Right atrium auricular region (tissue), 2 donors: Measurements from ENCODE around the gene COL20A1. TPM values are rescaled to one million over a fixed set of nuclear protein-coding genes. Genes with fewer than 3 reads are reported as not detected.

Experiments
- DNase-seq: peaks from one replicate; pipeline ENCODE4 v3.0.0-alpha.2; 2019; ENCODE audit warnings: low spot score
- H3K27ac ChIP-seq, 2 donors: fragments of 200-600 bp; sonication (generic); 1 replicate in 1 of 2; 2 replicates in 1 of 2; pipeline ENCODE4 v1.5.1; 2016 to 2019
- H3K27me3 ChIP-seq, 2 donors: fragments of 200-600 bp; sonication (generic); one replicate each; pipeline versions ENCODE4 v1.5.1 to v1.6.0; 2017 to 2019
- H3K36me3 ChIP-seq: fragments of 200-600 bp; sonication (generic); one replicate; pipeline ENCODE4 v1.5.1; 2016
- H3K4me1 ChIP-seq, 2 donors: fragments of 200-600 bp; sonication (generic); one replicate each; pipeline versions ENCODE4 v1.5.1 to v1.6.0; 2017 to 2019
- H3K4me3 ChIP-seq, 2 donors: fragments of 200-600 bp; sonication (generic); 1 replicate in 1 of 2; 2 replicates in 1 of 2; pipeline ENCODE4 v1.5.1; 2017 to 2019; ENCODE audit warnings: mild to moderate bottlenecking in 1 of 2, moderate library complexity in 1 of 2
- H3K9me3 ChIP-seq, 2 donors: fragments of 200-600 bp; sonication (generic); one replicate each; pipeline ENCODE4 v1.5.1; 2019
- total RNA-seq, 2 donors: library from RNA; depleted of rRNA; stranded (reverse); fragments of >200 nt; gene quantifications; one replicate each; pipeline ENCODE4 v1.1.0, GENCODE V29; 2016
- TF ChIP-seq, protein P1 (sequence below), 2 donors: fragments of 200-600 bp; sonication (generic); IDR thresholded peaks; one replicate each; pipeline ENCODE4 v1.5.1; 2019; ENCODE audit warnings: antibody characterized with exemption in 2 of 2

Gene COL20A1
- total RNA-seq, 2 donors from 2014 or later: not detected

DNA sequence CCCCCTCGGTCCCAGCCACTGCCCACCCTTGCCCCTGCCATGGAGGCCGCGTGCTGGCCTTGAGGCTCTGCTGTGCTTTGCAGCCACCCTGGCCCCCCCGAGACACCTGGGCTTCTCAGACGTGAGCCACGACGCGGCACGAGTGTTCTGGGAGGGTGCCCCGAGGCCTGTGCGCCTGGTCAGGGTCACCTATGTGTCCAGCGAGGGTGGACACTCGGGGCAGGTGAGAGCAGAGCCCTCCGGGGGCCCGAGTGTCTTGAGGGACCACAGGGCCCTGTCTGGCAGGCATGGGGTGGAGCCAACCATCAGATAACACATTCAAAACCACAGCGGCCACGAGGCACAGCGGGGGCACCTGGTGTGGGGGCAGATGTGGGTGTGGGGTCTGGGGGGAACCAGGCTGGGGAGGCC is 18.9 kb downstream of the COL20A1 start:
- TF ChIP-seq, protein P1, sequence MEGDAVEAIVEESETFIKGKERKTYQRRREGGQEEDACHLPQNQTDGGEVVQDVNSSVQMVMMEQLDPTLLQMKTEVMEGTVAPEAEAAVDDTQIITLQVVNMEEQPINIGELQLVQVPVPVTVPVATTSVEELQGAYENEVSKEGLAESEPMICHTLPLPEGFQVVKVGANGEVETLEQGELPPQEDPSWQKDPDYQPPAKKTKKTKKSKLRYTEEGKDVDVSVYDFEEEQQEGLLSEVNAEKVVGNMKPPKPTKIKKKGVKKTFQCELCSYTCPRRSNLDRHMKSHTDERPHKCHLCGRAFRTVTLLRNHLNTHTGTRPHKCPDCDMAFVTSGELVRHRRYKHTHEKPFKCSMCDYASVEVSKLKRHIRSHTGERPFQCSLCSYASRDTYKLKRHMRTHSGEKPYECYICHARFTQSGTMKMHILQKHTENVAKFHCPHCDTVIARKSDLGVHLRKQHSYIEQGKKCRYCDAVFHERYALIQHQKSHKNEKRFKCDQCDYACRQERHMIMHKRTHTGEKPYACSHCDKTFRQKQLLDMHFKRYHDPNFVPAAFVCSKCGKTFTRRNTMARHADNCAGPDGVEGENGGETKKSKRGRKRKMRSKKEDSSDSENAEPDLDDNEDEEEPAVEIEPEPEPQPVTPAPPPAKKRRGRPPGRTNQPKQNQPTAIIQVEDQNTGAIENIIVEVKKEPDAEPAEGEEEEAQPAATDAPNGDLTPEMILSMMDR (IDR thresholded peaks at IDR 0.05): no peak
- no peaks in the 10 kb centered on the region for H3K27me3 ChIP-seq
- H3K9me3 ChIP-seq: no peaks in the 10 kb centered on the region
- H3K27ac ChIP-seq: no peak overlapping the region
- DNase-seq: no peak
- H3K36me3 ChIP-seq: no peaks in the 10 kb centered on the region
- H3K4me3 ChIP-seq: no peak overlapping the region
- peaks cover 0 to 7% of the 10 kb centered on the region in 2 donors for H3K4me1 ChIP-seq

DNA sequence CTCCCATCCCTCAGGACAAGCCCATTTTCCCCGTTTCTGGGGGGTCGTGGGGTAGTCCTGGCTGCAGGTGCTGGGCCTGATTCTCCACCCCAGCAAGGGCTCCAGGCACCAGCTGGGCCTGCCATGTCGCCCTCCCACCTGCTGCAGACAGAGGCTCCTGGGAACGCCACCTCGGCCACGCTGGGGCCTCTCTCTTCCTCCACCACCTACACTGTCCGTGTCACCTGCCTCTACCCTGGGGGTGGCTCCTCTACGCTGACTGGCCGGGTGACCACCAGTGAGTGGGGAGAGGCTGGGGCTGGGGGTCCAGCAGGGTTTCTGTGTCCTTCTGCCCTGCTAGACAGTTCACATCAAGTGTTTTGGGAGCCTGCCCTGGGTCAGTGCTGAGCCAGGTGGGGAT is 19.3 kb downstream of the COL20A1 start:
- H3K27ac ChIP-seq: no peak overlapping the region
- TF ChIP-seq, protein P1 (IDR thresholded peaks at IDR 0.05): no peak
- no peaks in the 10 kb centered on the region for H3K36me3 ChIP-seq
- H3K9me3 ChIP-seq: no peaks in the 10 kb centered on the region
- DNase-seq: no peak
- no peak overlapping the region for H3K4me3 ChIP-seq
- H3K4me1 ChIP-seq: peaks cover 0 to 7% of the 10 kb centered on the region in 2 donors
- H3K27me3 ChIP-seq: no peaks in the 10 kb centered on the region

GRCh38 chr20:63312690-63313348 is 19.8 kb downstream of the COL20A1 start:
- Histone ChIP-seq H3K4me3 (no peak overlapping the region), H3K4me1 (peaks cover 0 to 7% of the 10 kb centered on the region in 2 donors), H3K27me3 (no peaks in the 10 kb centered on the region), H3K27ac (no peak overlapping the region), H3K9me3 (no peaks in the 10 kb centered on the region), H3K36me3 (no peaks in the 10 kb centered on the region)
- TF ChIP-seq, protein P1 (IDR thresholded peaks at IDR 0.05): no peak
- no peak for DNase-seq

DNA sequence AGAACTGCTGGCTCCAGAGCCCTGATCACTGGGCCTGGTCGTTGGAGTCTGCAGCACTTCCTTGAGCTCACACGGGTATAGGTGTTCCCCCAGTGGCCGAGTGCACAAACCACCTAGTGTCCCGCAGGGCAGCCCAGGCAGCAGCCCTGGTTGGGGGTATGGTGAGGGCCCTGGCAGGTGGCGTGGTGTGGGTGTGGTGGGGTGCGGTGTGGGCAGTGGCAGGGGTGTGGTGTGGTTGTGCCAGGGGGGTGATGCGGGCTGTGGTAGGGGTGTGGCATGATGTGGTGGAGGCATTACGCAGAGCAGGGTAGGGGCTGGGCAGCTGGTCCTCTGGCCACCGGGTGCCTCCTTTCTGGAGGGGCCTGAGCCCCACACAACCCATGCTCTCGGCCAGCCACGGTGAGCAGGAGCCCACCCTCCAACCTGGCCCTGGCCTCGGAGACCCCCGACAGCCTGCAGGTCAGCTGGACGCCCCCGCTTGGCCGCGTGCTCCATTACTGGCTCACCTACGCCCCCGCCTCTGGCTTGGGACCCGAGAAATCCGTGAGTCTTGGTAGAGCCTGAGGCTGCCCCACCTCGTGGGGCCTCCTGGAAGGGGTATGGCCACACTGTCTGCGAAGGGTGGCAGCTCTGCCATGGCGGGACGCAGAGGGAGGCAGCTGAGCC is 20.5 kb downstream of the COL20A1 start:
- H3K27ac ChIP-seq: no peak overlapping the region
- no peak for DNase-seq
- peaks cover 0 to 7% of the 10 kb centered on the region in 2 donors for H3K4me1 ChIP-seq
- no peaks in the 10 kb centered on the region for H3K36me3 ChIP-seq
- TF ChIP-seq, protein P1 (IDR thresholded peaks at IDR 0.05): no peak
- no peak overlapping the region for H3K4me3 ChIP-seq
- H3K27me3 ChIP-seq: no peaks in the 10 kb centered on the region
- no peaks in the 10 kb centered on the region for H3K9me3 ChIP-seq

DNA sequence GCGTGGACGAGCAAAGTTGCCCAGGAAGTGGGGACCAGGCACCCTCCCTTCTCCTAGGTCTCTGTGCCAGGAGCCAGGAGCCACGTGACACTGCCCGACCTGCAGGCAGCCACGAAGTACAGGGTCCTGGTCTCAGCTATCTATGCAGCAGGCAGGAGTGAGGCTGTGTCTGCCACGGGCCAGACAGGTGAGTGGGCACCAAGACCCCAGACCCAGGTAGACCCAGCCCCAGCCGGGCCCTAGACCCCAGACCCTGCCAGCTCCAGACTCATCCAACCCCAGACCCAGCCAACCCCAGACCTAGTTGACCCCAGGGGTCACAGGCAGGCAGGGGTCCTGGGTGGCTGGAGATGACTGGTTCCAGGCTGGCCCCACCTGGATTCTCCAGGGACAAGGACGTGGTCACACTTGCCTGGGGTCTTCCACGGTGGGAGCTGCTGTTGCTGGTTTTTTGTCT is 21.1 kb downstream of the COL20A1 start:
- no peaks in the 10 kb centered on the region for H3K27me3 ChIP-seq
- peaks cover 0 to 7% of the 10 kb centered on the region in 2 donors for H3K4me1 ChIP-seq
- TF ChIP-seq, protein P1 (IDR thresholded peaks at IDR 0.05): no peak
- no peak overlapping the region for H3K4me3 ChIP-seq
- H3K27ac ChIP-seq: no peak overlapping the region
- no peak for DNase-seq
- no peaks in the 10 kb centered on the region for H3K9me3 ChIP-seq
- H3K36me3 ChIP-seq: no peaks in the 10 kb centered on the region
